Small intestine (tissue), 7 donors: Measurements from ENCODE around the gene CPED1. TPM values are rescaled to one million over a fixed set of nuclear protein-coding genes. Genes with fewer than 3 reads are reported as not detected.
"Not testable (repeated sequence)": the region's sequence is repeated elsewhere in the genome, so short reads cannot be mapped to it uniquely, and the experiment has no call there.

Experiments used
- DNase-seq, 2 donors: peaks; one replicate each; pipeline versions ENCODE4 v3.0.0 to v3.0.0-alpha.2; 2013
- FAIRE-seq: peaks from 2 replicates; lab custom pipeline; 2012; peaks lifted over from hg19 to GRCh38; lab: Jason Lieb, UNC
- H3K27ac ChIP-seq, 3 donors: one replicate each; pipeline ENCODE4 v1.5.1; 2013; ENCODE audit warnings: low read length in 2 of 3, mild to moderate bottlenecking in 2 of 3, control low read depth in 1 of 3, inconsistent platforms in 1 of 3, low read depth in 1 of 3, moderate library complexity in 1 of 3
- H3K27me3 ChIP-seq, 3 donors: one replicate each; pipeline ENCODE4 v1.6.1; 2013; ENCODE audit warnings: low read length in 3 of 3, inconsistent platforms in 1 of 3; ENCODE audit not compliant: control insufficient read depth in 3 of 3, insufficient read depth in 3 of 3
- H3K36me3 ChIP-seq, 3 donors: one replicate each; pipeline ENCODE4 v1.6.1; 2013; ENCODE audit warnings: low read length in 3 of 3, inconsistent platforms in 1 of 3, low read depth in 1 of 3, mild to moderate bottlenecking in 1 of 3, moderate library complexity in 1 of 3; ENCODE audit not compliant: control insufficient read depth in 3 of 3, insufficient read depth in 2 of 3
- H3K4me1 ChIP-seq, 3 donors: one replicate each; pipeline ENCODE4 v1.6.1; 2013; ENCODE audit warnings: low read length in 2 of 3, inconsistent platforms in 1 of 3, low read depth in 1 of 3, mild to moderate bottlenecking in 1 of 3, moderate library complexity in 1 of 3; ENCODE audit not compliant: control insufficient read depth in 3 of 3, insufficient read depth in 2 of 3
- H3K4me3 ChIP-seq, 3 donors: one replicate each; pipeline ENCODE4 v1.5.1; 2013; ENCODE audit warnings: low read length in 3 of 3, control low read depth in 1 of 3, inconsistent platforms in 1 of 3, low read depth in 1 of 3, mild to moderate bottlenecking in 1 of 3, moderate library complexity in 1 of 3
- H3K9me3 ChIP-seq, 2 donors: one replicate each; pipeline ENCODE4 v1.6.1; 2013; ENCODE audit warnings: low read depth in 1 of 2, low read length in 1 of 2; ENCODE audit not compliant: control insufficient read depth in 2 of 2, insufficient read depth in 1 of 2
- WGBS, 3 donors: extraction: QIAGEN DNeasy Blood & Tissue Kit; methylation state at CpG; one replicate each; pipeline ENCODE4 v1.1.7; 2013; 5-methylcytosine and 5-hydroxymethylcytosine counted together
- polyA plus RNA-seq, 4 donors: library from polyadenylated mRNA; stranded (reverse) in 3 of 4; unstranded in 1 of 4; fragments of 200-250 nt in 3 of 4; fragments of 120-200 nt in 1 of 4; gene quantifications; one replicate each; pipeline versions ENCODE4 v1.2.1 to v1.2.3, GENCODE V29; 2013
- donor health status: healthy with polysubstance abuse.
- donor health status: control.
- donor health status: control.
- donor health status: Bipolar disorder and iron deficiency.
- donor health status: healthy.

The CPED1 gene
- polyA plus RNA-seq, 4 donors = 0.22 to 8.7 (median 1.9) TPM

- WGBS, 3 donors = 64 to 71% (median 70%) methylated on average over 11 of the region's 11 CpGs
- Histone ChIP-seq H3K36me3 (no peaks in the 10 kb centered on the region), H3K27ac (no peak overlapping the region), H3K9me3 (no peaks in the 10 kb centered on the region), H3K4me3 (no peak overlapping the region), H3K27me3 (peaks cover 0 to 3% (median 0%) of the 10 kb centered on the region in 3 donors), H3K4me1 (no peaks in the 10 kb centered on the region)
- no peak for FAIRE-seq
- no peak for DNase-seq
Observed at GRCh38 chr7:121062671-121063279, 74.3 kb downstream of the CPED1 start.

- not testable (repeated sequence) for DNase-seq, H3K27me3 ChIP-seq, H3K4me1 ChIP-seq, H3K9me3 ChIP-seq, H3K4me3 ChIP-seq, H3K27ac ChIP-seq, H3K36me3 ChIP-seq, FAIRE-seq
- WGBS, 3 donors = 78 to 86% (median 83%) methylated on average over 2 of the region's 2 CpGs
Observed at GRCh38 chr7:121067717-121068116, 79.2 kb downstream of the CPED1 start.

- H3K27ac ChIP-seq = no peak overlapping the region
- FAIRE-seq = no peak
- 80 to 82% (median 80%) methylated on average over 4 of the region's 4 CpGs for WGBS, 3 donors
Observed at GRCh38 chr7:121069346-121070100, 81.0 kb downstream of the CPED1 start.

DNA sequence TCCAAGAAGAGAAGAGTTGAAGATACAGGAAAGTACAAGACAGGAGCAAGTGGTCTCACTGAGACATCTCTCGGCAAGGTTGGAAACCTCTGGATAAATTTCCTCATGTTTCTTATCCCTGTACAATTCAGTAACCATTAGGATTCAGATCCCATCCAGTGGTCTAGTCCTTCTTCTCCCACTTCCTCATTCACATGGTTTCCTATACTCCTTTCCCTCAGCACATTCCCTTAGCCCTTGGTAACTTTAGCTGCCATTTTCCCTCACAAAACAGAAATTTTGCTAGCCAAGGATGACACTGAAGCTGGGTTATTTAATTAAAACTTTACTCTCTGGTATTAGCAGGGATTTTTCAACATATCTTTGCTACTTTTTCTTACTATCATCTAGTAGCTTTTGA lies 82.6 kb downstream of the CPED1 start:
- Histone ChIP-seq H3K27ac (no peak overlapping the region), H3K4me1 (no peaks in the 10 kb centered on the region), H3K9me3 (no peaks in the 10 kb centered on the region), H3K36me3 (no peaks in the 10 kb centered on the region), H3K4me3 (no peak overlapping the region), H3K27me3 (no peaks in the 10 kb centered on the region)
- FAIRE-seq = no peak
- 100% methylated on average over 1 of the region's 1 CpG for WGBS, 3 donors
- no peak for DNase-seq

More at GRCh38 chr7:121069346-121070100, 81.0 kb downstream of the CPED1 start:
- H3K4me1 ChIP-seq = no peaks in the 10 kb centered on the region
- no peaks in the 10 kb centered on the region for H3K36me3 ChIP-seq
- H3K4me3 ChIP-seq = no peak overlapping the region
- no peak for DNase-seq
- H3K9me3 ChIP-seq = no peaks in the 10 kb centered on the region
- H3K27me3 ChIP-seq = no peaks in the 10 kb centered on the region

- H3K36me3 ChIP-seq = no peaks in the 10 kb centered on the region
- H3K27me3 ChIP-seq = no peaks in the 10 kb centered on the region
- H3K4me3 ChIP-seq = no peak overlapping the region
- no peaks in the 10 kb centered on the region for H3K9me3 ChIP-seq
- H3K4me1 ChIP-seq = no peaks in the 10 kb centered on the region
- WGBS, 3 donors = 69 to 92% (median 86%) methylated on average over 2 of the region's 2 CpGs
- no peak for FAIRE-seq
- DNase-seq = no peak
- H3K27ac ChIP-seq = no peak overlapping the region
Observed at GRCh38 chr7:121071662-121072061, 83.2 kb downstream of the CPED1 start.

- DNase-seq (no peak), FAIRE-seq (no peak)
- H3K27me3 ChIP-seq = no peaks in the 10 kb centered on the region
- no peaks in the 10 kb centered on the region for H3K36me3 ChIP-seq
- 9 to 56% (median 19%) methylated on average over 2 of the region's 2 CpGs for WGBS, 3 donors
- no peaks in the 10 kb centered on the region for H3K9me3 ChIP-seq
- no peaks in the 10 kb centered on the region for H3K4me1 ChIP-seq
- H3K27ac ChIP-seq = no peak overlapping the region
- no peak overlapping the region for H3K4me3 ChIP-seq
Observed at GRCh38 chr7:121072826-121073225, 84.3 kb downstream of the CPED1 start.

DNA sequence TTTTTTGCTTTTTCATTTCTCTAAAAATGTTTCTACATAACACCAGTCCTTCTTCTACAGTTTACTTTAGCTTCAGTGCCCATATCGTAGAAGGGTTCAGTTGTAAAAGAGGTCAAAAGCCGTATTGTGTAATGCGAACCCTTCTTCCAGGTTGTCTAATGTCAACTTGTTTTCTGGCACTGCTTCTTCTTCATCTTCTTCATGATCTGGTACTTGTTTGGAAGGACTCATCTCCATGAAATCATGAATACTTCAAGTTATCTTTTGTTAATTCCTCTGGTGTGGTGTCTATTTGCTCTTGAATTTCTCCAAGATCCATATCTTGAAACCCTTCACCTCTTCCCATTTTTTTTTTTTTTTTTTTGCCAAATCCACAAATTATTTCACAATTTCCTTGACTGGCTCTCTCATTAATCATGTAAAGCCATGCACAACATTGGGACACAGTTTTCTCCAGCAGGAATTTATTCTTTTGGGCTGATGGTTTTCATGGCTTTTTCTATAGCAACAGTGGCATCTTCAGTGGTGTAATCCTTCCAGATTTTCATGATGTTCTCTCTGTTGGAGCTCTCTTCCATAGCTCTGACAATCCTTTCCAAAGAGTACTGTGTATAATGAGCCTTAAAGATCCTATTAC lies 85.1 kb downstream of the CPED1 start:
- DNase-seq (no peak), FAIRE-seq (no peak)
- Histone ChIP-seq H3K4me3 (no peak overlapping the region), H3K36me3 (no peaks in the 10 kb centered on the region), H3K9me3 (no peaks in the 10 kb centered on the region), H3K27ac (no peak overlapping the region), H3K27me3 (peaks cover 0 to 2% (median 0%) of the 10 kb centered on the region in 3 donors), H3K4me1 (no peaks in the 10 kb centered on the region)
- whole genome bisulfite sequencing, 3 donors = 44 to 76% (median 64%) methylated on average over 3 of the region's 3 CpGs

- FAIRE-seq, H3K4me1 ChIP-seq, H3K27ac ChIP-seq, H3K9me3 ChIP-seq, H3K36me3 ChIP-seq, DNase-seq, H3K27me3 ChIP-seq, H3K4me3 ChIP-seq: not testable (repeated sequence)
- WGBS, 3 donors = 73 to 92% (median 81%) methylated on average over 5 of the region's 5 CpGs
Observed at GRCh38 chr7:121075424-121075841, 86.9 kb downstream of the CPED1 start.
